GM21515 (cell line): Measurements from ENCODE around the gene NRAP.

Source experiments
- ATAC-seq: cut with Tn5 transposase; IDR thresholded peaks from one replicate; pipeline ENCODE4 v1.9.1; 2021; ENCODE audit not compliant: unreplicated experiment

NRAP gene

GRCh38 chr10:113643183-113643582, 20.7 kb downstream of the NRAP start:
- ATAC-seq: no peak

GRCh38 chr10:113641702-113642101, 22.1 kb downstream of the NRAP start:
- ATAC-seq: no peak

GRCh38 chr10:113639966-113640365, 23.9 kb downstream of the NRAP start:
- no peak for ATAC-seq

DNA sequence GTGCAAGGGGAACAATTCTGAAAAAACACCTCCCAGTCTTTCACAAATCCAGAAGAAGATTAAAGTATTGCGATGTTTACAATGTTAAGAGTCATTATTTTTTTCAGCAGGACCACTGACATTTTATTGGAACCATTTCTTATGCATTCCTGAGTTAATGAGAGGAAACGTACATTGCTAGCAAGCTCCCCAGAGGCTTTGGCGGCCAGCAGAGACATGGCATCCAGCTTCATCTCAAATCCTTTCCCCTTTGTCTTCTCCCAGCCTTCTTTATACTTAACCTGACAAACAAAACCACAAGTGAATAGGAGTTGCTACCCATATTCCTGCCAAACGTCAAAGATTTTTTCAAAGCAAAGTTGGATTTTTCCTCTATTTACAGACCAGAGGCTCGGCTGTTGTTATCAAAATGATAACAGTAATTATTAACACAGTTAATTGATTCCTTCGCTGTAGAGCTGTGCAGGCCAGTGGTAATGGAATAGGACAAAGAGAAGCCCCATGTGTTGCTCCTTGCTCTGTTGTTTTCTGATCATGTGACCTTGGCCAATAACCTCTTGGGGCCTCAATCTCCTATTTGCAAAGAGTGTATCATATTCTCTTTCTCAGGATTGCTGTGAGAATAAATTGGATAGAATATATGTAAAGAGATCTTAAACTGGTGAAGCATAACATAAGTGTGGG, 32.0 kb downstream of the NRAP start:
- ATAC-seq: no peak

DNA sequence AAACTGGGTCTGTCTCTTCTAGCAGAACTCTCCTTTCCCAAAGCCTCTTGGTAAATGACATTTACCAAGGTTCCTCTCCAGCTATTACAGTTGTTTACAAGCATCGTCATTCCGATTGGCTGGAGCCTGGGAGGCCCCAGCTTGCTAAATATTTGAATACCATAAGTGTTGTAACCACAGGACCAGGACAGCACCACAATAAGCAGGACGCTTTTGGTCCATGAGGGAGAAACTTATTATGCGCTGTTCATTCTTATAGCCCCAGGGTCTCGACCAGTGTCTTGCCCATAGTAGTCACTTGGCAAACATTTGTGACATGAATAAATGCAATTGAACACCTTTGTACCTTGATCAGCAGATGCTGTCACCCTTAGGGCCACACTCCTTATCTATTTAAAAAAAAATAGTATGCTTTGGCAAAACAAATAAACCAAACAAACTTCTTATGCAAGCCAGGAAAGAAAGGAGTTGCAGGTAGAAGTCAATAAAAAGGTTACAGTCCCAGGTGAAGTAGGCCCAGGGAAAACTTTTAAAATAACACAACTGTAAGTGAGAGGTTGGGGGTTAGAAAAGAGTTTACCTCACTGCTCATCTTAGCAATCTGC, 32.8 kb downstream of the NRAP start:
- ATAC-seq: no peak

DNA sequence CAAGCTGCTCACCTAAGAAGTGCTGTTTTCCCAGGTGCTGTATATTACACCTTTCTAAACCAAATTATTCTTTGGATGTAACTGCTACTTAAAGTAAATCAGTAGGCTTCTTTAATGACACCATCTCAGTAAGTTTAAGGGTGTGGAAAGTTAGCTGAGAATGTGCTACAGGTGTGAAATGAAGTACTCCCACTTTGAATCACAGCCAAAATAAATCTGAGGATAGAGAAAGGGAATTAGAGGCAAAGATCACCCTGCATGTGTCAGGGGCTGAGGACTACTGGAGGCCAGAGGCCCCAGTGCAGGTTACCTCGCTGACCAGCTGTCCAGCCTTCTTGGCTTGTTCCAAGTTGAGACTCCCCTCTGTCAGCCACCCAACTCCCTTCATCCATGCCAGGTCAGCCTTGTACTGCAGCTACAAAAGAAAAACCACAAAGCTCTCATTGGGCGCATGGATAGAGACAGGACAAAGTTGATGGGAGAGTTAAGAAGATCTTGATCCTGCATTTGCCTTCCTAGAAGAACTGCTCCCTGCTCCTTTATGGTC, 35.2 kb downstream of the NRAP start:
- ATAC-seq: no peak

- no peak for ATAC-seq
These were observed 36.0 kb downstream of the NRAP start for GRCh38 chr10:113627836-113628235.

- ATAC-seq: no peak
These were observed 37.0 kb downstream of the NRAP start for GRCh38 chr10:113626809-113627355.

DNA sequence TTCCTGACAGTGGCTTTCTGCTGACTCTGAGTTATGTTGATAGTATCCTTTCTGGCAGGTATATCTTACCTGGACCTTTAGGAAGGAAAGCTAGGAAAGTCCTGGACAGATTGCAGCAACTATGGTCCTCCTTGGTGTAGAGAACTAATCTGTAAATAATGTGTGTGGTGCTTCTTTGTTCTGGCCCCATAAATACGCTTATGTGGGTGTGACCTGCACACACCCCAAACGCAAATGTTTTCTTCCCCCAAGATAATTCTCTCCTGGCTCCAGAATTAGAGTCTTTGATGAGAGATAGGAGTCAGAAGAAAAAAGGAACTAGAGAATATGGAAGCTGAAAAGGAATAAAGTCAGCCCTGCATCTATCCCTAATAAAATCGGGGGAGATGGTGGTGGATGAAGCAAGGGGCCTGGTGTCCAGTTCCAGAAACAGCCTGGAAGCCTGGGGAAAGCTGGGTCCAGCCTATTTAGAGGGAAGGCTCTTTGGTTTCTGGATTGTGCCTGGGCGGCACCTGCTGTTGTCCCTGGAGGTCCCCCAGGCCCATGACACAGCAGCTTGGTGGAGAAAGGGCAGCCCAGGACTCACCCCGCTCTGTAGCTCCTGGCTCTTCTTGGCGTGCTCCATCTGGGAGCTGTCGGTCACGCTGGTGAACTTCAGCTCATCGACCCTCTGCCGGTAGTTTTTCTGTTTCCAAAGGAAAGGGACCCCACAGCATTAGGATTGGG, 38.2 kb downstream of the NRAP start:
- no peak for ATAC-seq

GRCh38 chr10:113622831-113623230, 41.0 kb downstream of the NRAP start:
- no peak for ATAC-seq

- no peak for ATAC-seq
These were observed 42.0 kb downstream of the NRAP start for GRCh38 chr10:113621799-113622198.

DNA sequence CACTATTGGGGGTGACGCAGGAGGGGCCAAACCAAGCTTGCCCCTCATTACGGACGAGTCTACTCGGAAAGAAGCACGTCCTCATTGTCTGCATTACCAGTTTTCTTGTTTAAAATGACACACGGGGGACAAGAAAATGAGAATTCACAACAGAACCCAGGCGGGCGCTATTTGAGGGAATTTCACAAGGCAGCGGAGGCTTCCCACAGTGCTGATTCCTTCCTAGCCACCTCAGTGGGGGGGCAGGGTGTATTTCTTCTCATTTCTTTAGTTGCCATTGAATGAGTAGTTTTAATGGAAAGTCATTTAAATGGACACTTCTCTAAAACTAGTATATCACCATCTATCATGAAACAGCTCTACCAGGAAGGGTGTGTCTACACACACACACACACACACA, 42.9 kb downstream of the NRAP start:
- ATAC-seq: no peak

DNA sequence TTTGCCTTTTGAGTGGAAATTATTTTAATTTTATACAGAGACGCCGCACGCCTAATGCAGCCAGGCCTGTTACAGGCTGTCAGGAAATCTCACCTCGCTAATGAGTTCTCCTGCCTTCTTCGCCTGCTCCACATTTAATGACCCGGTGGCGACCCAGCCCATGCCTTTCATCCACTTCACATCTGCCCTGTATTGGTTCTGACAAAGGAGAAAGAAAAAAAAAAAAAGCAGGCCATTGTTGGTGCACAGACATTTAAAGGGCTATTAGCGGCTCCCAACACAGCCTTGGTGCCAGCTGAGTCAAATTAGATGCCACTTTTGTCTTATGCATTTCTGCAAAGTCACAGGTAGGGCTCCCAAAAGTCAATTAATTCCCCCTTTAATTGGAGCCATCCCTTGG, 43.3 kb downstream of the NRAP start:
- no peak for ATAC-seq

DNA sequence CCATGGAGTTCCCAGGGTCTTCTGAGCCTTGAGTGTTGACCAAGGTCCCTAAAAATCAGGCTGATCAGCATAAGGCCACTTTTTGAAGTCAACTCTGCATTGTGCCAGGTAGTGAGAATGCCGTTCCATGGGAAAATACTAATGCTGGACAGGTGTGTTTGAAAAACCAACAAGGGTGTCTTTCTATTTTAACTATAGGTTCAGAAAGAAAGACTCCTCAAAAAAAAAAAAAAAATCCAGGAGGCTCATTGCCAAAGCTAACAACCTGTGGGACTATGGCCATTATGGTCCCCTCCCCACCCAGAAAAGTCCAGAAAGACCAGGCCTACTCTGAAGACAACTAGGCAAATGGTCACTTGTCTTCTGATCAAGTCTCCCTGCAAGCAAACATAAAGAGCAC, 44.4 kb downstream of the NRAP start:
- no peak for ATAC-seq

- ATAC-seq: no peak
These were observed 45.5 kb downstream of the NRAP start for GRCh38 chr10:113618338-113618737.

DNA sequence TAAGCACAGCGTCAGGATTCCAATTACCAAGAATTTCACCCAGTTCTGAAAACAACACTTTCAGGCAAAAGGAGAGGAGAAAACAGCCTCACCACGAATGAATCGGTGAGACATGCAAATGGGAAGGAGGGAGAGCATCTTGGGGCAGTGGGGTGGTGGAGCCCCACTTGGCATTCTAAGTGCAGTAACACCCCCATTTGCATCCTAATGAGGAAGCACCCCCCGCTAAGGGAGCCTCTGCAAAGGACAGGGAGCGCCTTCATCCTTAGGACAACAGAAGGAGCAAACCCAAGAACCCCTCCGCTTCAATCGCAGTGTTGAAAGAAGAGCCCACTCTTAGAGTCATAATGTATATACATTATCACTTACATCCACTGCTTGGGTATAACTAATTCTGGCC, 46.8 kb downstream of the NRAP start:
- ATAC-seq: no peak

DNA sequence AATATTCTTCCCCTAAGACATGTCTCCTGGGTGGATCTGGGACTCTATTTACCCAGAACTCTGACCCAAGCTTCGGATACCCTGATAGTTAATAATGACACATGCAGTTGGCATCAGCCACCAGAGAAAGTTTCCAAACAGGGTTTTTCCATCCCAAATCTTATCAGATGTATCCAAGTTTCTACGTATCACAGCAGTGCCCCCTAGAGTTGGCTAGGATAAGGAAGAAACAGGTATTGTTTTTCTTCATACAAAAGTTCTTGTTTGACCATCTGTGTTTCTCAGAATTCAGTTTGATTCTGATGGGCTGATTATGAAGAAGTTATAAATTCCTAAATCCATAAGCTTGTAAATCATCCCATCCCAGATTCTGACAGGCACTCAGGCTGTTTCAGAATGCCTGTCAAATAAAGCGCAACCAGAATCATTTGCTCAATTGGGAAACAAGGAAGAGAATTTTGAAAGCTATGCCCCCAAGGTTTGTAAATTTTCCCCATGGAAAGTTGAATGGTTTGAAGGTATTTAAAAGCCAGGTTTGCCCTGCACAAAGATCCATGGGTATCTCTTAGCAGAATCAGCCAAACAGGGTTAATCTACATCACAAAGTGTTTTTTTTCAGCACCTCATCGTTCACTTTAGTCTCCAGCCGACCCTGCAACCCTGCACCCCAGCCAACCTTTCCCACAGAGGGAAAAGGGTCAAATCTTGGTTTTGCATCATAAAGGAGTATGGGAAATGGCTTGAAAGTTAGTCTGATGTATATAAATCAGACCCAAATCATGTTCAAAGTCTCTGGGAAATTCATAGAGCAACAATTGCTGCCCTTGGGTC, 47.4 kb downstream of the NRAP start:
- no peak for ATAC-seq

DNA sequence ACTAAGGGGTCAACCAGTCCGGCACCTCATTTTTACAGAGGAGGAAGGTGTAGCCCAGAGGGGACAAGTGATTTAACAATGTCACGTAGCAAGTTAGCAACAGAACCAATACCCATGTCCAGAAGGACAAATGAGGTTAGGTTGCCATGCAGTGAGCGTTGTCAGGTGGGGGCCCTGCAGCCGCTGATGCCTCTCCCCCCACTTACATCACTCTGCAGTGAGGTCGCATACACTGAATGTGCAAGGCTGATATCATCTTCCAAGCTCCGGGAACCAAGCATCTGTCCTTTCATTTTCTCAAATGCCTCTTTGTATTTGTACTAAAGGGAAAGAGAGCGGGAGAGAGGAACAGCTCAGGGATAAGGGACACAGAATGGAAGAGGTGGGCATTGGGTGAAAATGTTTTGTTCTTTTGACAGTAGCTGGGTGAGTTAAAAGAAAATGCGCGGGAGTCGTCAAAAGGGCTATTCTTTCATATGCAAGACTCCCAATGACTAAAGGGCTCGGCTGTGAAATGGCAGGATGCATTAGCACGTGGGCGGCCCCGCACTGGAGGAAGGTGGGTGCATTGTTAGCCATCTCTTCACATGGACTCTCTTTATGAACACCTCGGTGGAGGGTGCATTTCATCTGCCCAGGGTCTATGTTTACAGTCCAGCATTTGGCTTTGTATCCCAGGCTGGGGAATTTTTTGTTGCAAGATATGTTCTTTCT, 49.7 kb downstream of the NRAP start:
- ATAC-seq: no peak

DNA sequence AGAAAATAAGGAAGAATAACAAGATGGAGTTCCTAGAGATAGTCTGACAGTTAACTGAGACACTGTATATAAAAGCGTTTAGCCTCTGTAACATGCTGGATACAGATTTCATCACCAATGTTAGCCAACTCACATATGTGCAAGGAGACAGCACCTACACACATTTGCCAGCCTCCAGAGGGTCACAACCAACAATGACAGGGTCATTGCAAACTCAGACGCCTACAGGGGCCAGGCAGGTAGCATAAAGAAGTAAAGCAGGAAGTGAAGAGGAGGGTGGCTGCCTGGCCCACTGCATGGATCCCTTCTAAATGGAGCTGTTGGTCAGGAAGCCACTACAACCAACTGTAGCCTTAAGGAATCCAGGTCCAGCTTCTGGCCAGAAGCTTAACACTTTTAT, 50.4 kb downstream of the NRAP start:
- ATAC-seq: no peak

- no peak for ATAC-seq
These were observed 51.7 kb downstream of the NRAP start for GRCh38 chr10:113612154-113612553.
